Aorta (tissue), 5 donors: Measurements from ENCODE around the gene GALT. TPM values are rescaled to one million over a fixed set of nuclear protein-coding genes. Genes with fewer than 3 reads are reported as not detected.
A peak's percentile ranks its signal among the peaks of the same experiment; 100 is the strongest.

ENCODE experiments used
- ATAC-seq: fragments of 200-7000 bp; cut with Tn5 transposase; one replicate; pipeline ENCODE4 v1.9.1; 2022; ENCODE audit warnings: moderate library complexity; ENCODE audit not compliant: low FRiP score
- DNase-seq, 2 donors: peaks; one replicate each; pipeline ENCODE4 v3.0.0-alpha.2; 2020
- H3K27ac ChIP-seq, 2 donors: one replicate each; pipeline ENCODE4 v1.5.1; 2013; ENCODE audit warnings: low read length in 2 of 2, mild to moderate bottlenecking in 2 of 2, moderate library complexity in 2 of 2, control low read depth in 1 of 2, inconsistent platforms in 1 of 2, low read depth in 1 of 2
- H3K27me3 ChIP-seq, 2 donors: one replicate each; pipeline ENCODE4 v1.6.1; 2013; ENCODE audit warnings: control low read depth in 1 of 2, low read length in 1 of 2, mild to moderate bottlenecking in 1 of 2, moderate library complexity in 1 of 2; ENCODE audit not compliant: insufficient read depth in 2 of 2, control insufficient read depth in 1 of 2
- H3K36me3 ChIP-seq, 2 donors: one replicate each; pipeline ENCODE4 v1.6.1; 2013; ENCODE audit warnings: control low read depth in 1 of 2, low read length in 1 of 2, mild to moderate bottlenecking in 1 of 2; ENCODE audit not compliant: insufficient read depth in 2 of 2, control insufficient read depth in 1 of 2
- H3K4me1 ChIP-seq, 2 donors: one replicate each; pipeline ENCODE4 v1.6.1; 2013; ENCODE audit warnings: low read length in 2 of 2, control low read depth in 1 of 2, mild to moderate bottlenecking in 1 of 2, moderate library complexity in 1 of 2; ENCODE audit not compliant: insufficient read depth in 2 of 2, control insufficient read depth in 1 of 2
- H3K4me3 ChIP-seq, 2 donors: one replicate each; pipeline ENCODE4 v1.5.1; 2013; ENCODE audit warnings: low read length in 2 of 2, control low read depth in 1 of 2, mild to moderate bottlenecking in 1 of 2
- H3K9me3 ChIP-seq: one replicate; pipeline ENCODE4 v1.6.1; 2013; ENCODE audit warnings: mild to moderate bottlenecking, low read length; ENCODE audit not compliant: control insufficient read depth
- WGBS, 2 donors: extraction: QIAGEN DNeasy Blood & Tissue Kit; methylation state at CpG; one replicate each; pipeline ENCODE4 v1.1.7; 2013; 5-methylcytosine and 5-hydroxymethylcytosine counted together
- intact Hi-C, 2 donors: fragments of 100-400 bp; cut with DNase I; formaldehyde crosslinking; loops; one replicate each; pipeline versions ENCODE4 v1.14.2 to v1.15.0; 2022
- polyA plus RNA-seq, 2 donors: library from polyadenylated mRNA; stranded (reverse); fragments of 200-250 nt; gene quantifications; one replicate each; pipeline ENCODE4 v1.2.3, GENCODE V29; 2013
- total RNA-seq, 2 donors: library from RNA; stranded (reverse); fragmentation: NEBNext Ultra II Directional; extraction: Animal tissue kit (Norgen Biotek cat#: 25700); gene quantifications; one replicate each; pipeline ENCODE4 v1.2.1, GENCODE V29; 2021
- donor health status: healthy with polysubstance abuse.
- donor health status: Bipolar disorder and iron deficiency.
- donor health status: DM: no; HTN: no; CAD: no.
- donor health status: DM: no; HTN: no; CAD: no.
- donor health status: DM: yes; HTN: yes; CAD: no.

GALT gene
- total and polyA plus RNA-seq, 4 donors: 27.2 to 98.1 (median 40.1) TPM

DNA sequence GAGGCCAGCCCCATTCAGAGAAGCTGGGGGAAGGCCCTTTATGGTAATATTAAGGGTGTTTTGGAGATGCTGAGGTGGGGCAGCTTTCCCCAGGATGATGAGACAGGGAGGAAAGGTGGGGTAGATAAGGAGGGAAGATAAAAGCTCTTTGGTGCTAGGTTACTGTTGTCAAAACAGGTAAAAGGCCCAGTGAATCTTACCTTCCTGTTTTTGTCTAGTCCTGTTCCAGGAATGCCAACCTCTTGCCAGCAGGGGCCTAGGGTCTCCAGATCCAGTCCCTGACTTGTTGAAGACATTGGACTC lies 16.8 kb downstream of the GALT start:
- no peaks in the 10 kb centered on the region for H3K4me1 ChIP-seq
- H3K36me3 ChIP-seq: peaks cover 0 to 3% of the 10 kb centered on the region in 2 donors
- H3K27ac ChIP-seq: no peak overlapping the region
- no peak for ATAC-seq
- intact Hi-C loops: loop anchor here in 1 of 2 donors (10.0 kb wide), 2 partner anchors 332 to 412 kb away; partner anchors contain the start of genes FANCG and VCP
- no peaks in the 10 kb centered on the region for H3K27me3 ChIP-seq
- H3K4me3 ChIP-seq: no peak overlapping the region
- DNase-seq: no peak
- no peaks in the 10 kb centered on the region for H3K9me3 ChIP-seq

- no peaks in the 10 kb centered on the region for H3K9me3 ChIP-seq
- WGBS, 2 donors: 5 to 6% methylated on average over 18 of the region's 18 CpGs
- ATAC-seq: peak; percentile 74
- peaks cover 0 to 3% of the 10 kb centered on the region in 2 donors for H3K36me3 ChIP-seq
- intact Hi-C loops: loop anchor here in 1 of 2 donors (10.0 kb wide), 2 partner anchors 330 to 410 kb away; partner anchors contain the start of genes FANCG and VCP
- no peaks in the 10 kb centered on the region for H3K27me3 ChIP-seq
- DNase-seq: peak; percentile 88 to 93
- H3K4me3 ChIP-seq: peak overlapping the region; percentile 18
- peak overlapping the region in 1 of 2 donors; percentile 78 for H3K27ac ChIP-seq
- H3K4me1 ChIP-seq: no peaks in the 10 kb centered on the region
Measured at GRCh38 chr9:34664281-34665066, 18.0 kb downstream of the GALT start.

DNA sequence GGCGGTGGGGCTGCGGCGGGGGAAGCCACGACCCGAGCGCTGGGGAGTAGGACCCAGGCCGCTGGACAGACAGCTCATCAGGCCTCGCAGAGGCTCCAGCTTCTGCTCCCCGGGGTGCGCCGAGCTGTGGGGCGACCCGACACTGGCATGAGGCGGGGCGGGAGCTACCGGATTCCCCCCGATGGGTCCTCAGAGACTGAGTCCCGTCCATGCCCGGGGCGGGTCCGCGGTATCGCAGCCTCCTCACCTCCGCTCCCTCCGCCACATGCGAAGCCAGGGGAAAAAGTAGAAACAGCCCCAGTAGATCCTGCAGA lies 18.5 kb downstream of the GALT start:
- H3K4me3 ChIP-seq: peak overlapping the region; percentile 18
- DNase-seq (no peak), ATAC-seq (peak; percentile 51)
- H3K4me1 ChIP-seq: no peaks in the 10 kb centered on the region
- no peaks in the 10 kb centered on the region for H3K9me3 ChIP-seq
- peaks cover 0 to 3% of the 10 kb centered on the region in 2 donors for H3K36me3 ChIP-seq
- peak overlapping the region in 1 of 2 donors; percentile 78 for H3K27ac ChIP-seq
- 1 to 2% methylated on average over 19 to 26 of the region's 26 CpGs for WGBS, 2 donors
- intact Hi-C loops: loop anchor here in 1 of 2 donors (10.0 kb wide), 2 partner anchors 330 to 410 kb away; partner anchors contain the start of genes FANCG and VCP
- no peaks in the 10 kb centered on the region for H3K27me3 ChIP-seq

DNA sequence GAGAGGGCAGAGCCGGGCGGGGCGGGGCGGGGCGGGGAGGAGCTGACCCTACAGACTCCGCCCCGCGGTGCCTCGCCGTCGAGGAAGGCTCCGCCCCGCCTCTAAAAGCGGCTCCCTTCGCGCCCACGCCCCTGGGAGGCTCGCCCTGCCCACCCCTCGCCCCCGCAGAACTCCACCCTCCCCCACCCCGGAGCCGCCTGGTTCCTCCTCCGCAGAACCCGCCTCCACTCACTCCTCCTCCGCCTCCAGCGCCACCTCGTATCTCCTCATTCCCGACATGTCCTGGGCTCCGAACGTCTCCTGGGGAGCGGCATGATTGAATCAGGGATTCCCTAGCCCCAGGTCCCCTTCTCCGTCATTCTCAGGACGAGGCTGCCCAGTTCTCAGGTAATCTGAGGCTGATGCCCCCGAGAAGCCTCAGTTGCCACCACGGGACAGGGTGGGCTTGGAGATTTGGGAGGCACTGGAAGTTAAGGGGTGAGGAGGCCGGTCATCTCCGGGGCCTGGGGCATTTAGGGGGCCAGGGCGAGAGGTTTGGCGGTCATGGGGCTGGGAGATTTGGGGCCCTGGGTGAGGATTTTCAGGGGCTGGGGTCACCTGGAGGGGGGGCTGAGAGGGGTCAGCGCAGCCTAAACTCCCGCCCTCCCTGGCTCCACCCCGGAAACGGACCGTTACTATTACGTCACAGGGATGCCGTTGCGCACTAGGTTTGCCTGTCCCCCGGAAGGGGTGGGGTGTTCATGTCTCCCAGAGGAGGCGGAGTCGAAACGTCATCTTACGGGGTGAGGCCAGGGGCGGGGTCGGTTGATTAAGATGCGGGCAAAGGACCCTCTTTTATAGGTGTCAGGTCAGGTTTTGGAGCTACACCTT lies 19.1 kb downstream of the GALT start:
- ATAC-seq (peak; percentile 95), DNase-seq (peak; percentile 96 to 98)
- peaks cover 0 to 3% of the 10 kb centered on the region in 2 donors for H3K36me3 ChIP-seq
- peak overlapping the region; percentile 55 to 73 for H3K4me3 ChIP-seq
- H3K27me3 ChIP-seq: no peaks in the 10 kb centered on the region
- peak overlapping the region; percentile 25 to 96 for H3K27ac ChIP-seq
- no peaks in the 10 kb centered on the region for H3K9me3 ChIP-seq
- intact Hi-C loops: loop anchor here in 1 of 2 donors (2.0 to 10.0 kb wide), 3 partner anchors 35 to 409 kb away; partner anchors contain the start of genes FANCG and VCP
- 1% methylated on average over 45 to 55 of the region's 55 CpGs for WGBS, 2 donors
- H3K4me1 ChIP-seq: no peaks in the 10 kb centered on the region

- intact Hi-C loops: loop anchor here in 1 of 2 donors (10.0 kb wide), 2 partner anchors 325 to 405 kb away; partner anchors contain the start of genes FANCG and VCP
- ATAC-seq: no peak
Measured at GRCh38 chr9:34669809-34670562, 23.5 kb downstream of the GALT start.

DNA sequence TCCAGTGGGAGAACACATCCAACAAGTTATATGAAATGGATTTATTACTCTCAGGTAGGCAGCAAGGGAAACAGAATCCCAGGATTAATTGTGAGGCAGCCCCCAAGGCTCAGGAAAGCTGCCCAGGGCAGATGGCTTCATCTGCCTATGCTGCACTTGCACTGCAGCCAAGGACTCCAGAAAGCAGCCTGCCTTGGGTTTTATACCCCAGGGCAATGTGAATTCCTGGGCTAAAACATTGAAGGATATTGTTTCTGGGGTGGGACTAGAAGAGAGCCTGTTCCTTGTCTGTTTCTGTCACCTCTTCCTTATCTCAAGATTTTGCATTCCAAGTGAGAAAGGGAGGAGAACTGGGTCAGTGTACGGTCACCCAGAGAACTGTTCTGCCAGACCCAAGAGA lies 24.8 kb downstream of the GALT start:
- no peaks in the 10 kb centered on the region for H3K9me3 ChIP-seq
- WGBS, 2 donors: 71 to 79% methylated on average over 1 of the region's 1 CpG
- no peak overlapping the region for H3K4me3 ChIP-seq
- no peak overlapping the region for H3K27ac ChIP-seq
- H3K4me1 ChIP-seq: no peaks in the 10 kb centered on the region
- ATAC-seq (no peak), DNase-seq (no peak)
- intact Hi-C loops: no loop called here
- H3K36me3 ChIP-seq: no peaks in the 10 kb centered on the region
- no peaks in the 10 kb centered on the region for H3K27me3 ChIP-seq

More at GRCh38 chr9:34669809-34670562, 23.5 kb downstream of the GALT start:
- Histone ChIP-seq H3K27ac (no peak overlapping the region), H3K4me1 (no peaks in the 10 kb centered on the region), H3K4me3 (no peak overlapping the region), H3K36me3 (no peaks in the 10 kb centered on the region), H3K27me3 (no peaks in the 10 kb centered on the region), H3K9me3 (no peaks in the 10 kb centered on the region)
- WGBS, 2 donors: 90 to 94% methylated on average over 5 of the region's 5 CpGs
- no peak for DNase-seq

DNA sequence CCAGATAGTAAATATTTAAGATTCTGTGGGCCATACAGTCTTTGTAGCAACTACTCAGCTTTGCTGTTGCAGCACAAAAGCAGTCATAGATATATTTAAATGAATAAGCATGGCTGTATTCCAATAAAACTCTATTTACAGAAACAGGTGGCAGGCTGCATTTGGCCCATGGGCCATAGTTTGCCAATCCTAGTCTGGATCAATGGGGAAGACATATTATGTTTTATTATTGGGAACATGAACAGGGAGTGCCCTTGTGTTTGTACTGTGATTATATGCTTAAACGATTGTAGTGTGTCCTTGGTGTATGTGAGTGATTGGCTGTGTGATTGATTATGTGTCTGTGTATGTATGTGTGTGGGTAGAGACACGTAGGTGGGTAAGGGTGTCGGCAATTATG lies 28.0 kb downstream of the GALT start:
- WGBS, 2 donors: 82 to 93% methylated on average over 3 of the region's 3 CpGs
- Histone ChIP-seq H3K27ac (no peak overlapping the region), H3K27me3 (no peaks in the 10 kb centered on the region), H3K9me3 (no peaks in the 10 kb centered on the region), H3K36me3 (no peaks in the 10 kb centered on the region), H3K4me1 (no peaks in the 10 kb centered on the region), H3K4me3 (no peak overlapping the region)
- intact Hi-C loops: no loop called here
- no peak for DNase-seq
- no peak for ATAC-seq

DNA sequence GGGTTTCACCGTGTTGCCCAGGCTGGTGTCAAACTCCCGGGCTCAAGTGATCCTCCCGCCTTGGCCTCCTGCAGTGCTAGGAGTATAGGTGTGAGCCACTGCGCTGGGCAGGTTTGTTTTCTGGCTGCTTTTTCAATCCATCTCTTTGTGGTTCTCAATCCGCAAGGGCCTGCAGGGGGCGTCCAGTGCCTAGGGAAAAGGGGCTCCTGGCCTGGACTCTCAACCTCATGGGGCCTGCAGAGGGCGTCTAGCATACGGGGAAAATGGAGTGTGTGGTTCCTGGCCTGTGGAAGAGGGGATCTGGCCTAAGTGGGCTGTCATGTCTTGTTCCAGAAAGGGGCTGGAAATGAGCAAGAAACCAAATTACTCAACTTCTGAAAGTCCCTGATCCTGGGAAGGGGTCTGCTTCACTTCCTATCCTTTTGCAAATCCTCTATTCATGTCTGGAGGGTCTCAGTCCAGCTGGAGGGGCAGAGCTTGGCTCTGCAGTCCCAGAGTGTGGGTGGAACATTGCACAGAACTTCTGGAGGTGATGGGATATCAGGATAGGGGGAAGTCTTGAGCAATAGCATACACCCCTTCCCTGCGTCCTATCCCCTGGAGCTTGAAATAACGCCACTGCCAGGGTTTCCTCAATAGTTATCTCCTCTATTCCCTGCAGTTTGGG lies 28.7 kb downstream of the GALT start:
- peak; percentile 83 to 91 for DNase-seq
- peak; percentile 79 for ATAC-seq

More for the DNA sequence above, 28.7 kb downstream of the GALT start:
- H3K4me3 ChIP-seq: no peak overlapping the region
- intact Hi-C loops: no loop called here
- no peaks in the 10 kb centered on the region for H3K36me3 ChIP-seq
- no peaks in the 10 kb centered on the region for H3K27me3 ChIP-seq
- H3K27ac ChIP-seq: no peak overlapping the region
- no peaks in the 10 kb centered on the region for H3K9me3 ChIP-seq
- 28 to 35% methylated on average over 10 of the region's 10 CpGs for WGBS, 2 donors
- H3K4me1 ChIP-seq: no peaks in the 10 kb centered on the region
